Measurements from ENCODE around the gene SWAP70. TPM values are rescaled to one million over a fixed set of nuclear protein-coding genes. Genes with fewer than 3 reads are reported as not detected.
"Not testable (repeated sequence)": the region's sequence is repeated elsewhere in the genome, so short reads cannot be mapped to it uniquely, and the experiment has no call there.

The SWAP70 gene
- total and polyA plus RNA-seq, 4 donors: 15.8 to 69.0 (median 47.1) TPM

GRCh38 chr11:9740202-9740883 lies 76.5 kb downstream of the SWAP70 start:
- Histone ChIP-seq H3K4me1 (ENCODE audit: control insufficient read depth in 1 of 2, insufficient read depth in 2 of 2, low read length in 2 of 2) (no peaks in the 10 kb centered on the region), H3K27ac (ENCODE audit: low read depth in 1 of 2, low read length in 2 of 2) (peak overlapping the region in 1 of 2 donors; percentile 67), H3K9me3 (ENCODE audit: control insufficient read depth, low read length) (peaks cover 2% of the 10 kb centered on the region), H3K27me3 (ENCODE audit: control insufficient read depth in 1 of 2, insufficient read depth in 2 of 2, low read length in 1 of 2) (no peaks in the 10 kb centered on the region), H3K4me3 (ENCODE audit: low read length in 2 of 2) (no peak overlapping the region), H3K36me3 (ENCODE audit: control insufficient read depth in 1 of 2, insufficient read depth in 2 of 2, low read length in 1 of 2) (peaks cover 0 to 10% of the 10 kb centered on the region in 2 donors)
- DNase-seq (no peak), ATAC-seq (ENCODE audit: low FRiP score) (no peak)
- 58 to 65% methylated on average over 12 of the region's 12 CpGs for WGBS, 2 donors
- intact Hi-C loops (cut with DNase I): loop anchor here in 1 of 2 donors (10.0 kb wide), 1 partner anchor 206 kb away; no protein-coding TSS in a partner anchor

- Histone ChIP-seq H3K9me3 (ENCODE audit: control insufficient read depth, low read length) (peaks cover 2% of the 10 kb centered on the region), H3K4me3 (ENCODE audit: low read length in 2 of 2) (no peak overlapping the region), H3K27ac (ENCODE audit: low read depth in 1 of 2, low read length in 2 of 2) (no peak overlapping the region), H3K4me1 (ENCODE audit: control insufficient read depth in 1 of 2, insufficient read depth in 2 of 2, low read length in 2 of 2) (no peaks in the 10 kb centered on the region), H3K27me3 (ENCODE audit: control insufficient read depth in 1 of 2, insufficient read depth in 2 of 2, low read length in 1 of 2) (no peaks in the 10 kb centered on the region), H3K36me3 (ENCODE audit: control insufficient read depth in 1 of 2, insufficient read depth in 2 of 2, low read length in 1 of 2) (peaks cover 0 to 8% of the 10 kb centered on the region in 2 donors)
- ATAC-seq (ENCODE audit: low FRiP score): no peak
- intact Hi-C loops (cut with DNase I): loop anchor here in 1 of 2 donors (10.0 kb wide), 1 partner anchor 206 kb away; no protein-coding TSS in a partner anchor
- no peak for DNase-seq
- 68 to 78% methylated on average over 6 of the region's 6 CpGs for WGBS, 2 donors
Observed at GRCh38 chr11:9741260-9741659, 77.4 kb downstream of the SWAP70 start.

- not testable (repeated sequence) for H3K4me3 ChIP-seq (ENCODE audit: low read length in 2 of 2); ATAC-seq (ENCODE audit: low FRiP score); H3K27me3 ChIP-seq (ENCODE audit: control insufficient read depth in 1 of 2, insufficient read depth in 2 of 2, low read length in 1 of 2); H3K36me3 ChIP-seq (ENCODE audit: control insufficient read depth in 1 of 2, insufficient read depth in 2 of 2, low read length in 1 of 2); H3K4me1 ChIP-seq (ENCODE audit: control insufficient read depth in 1 of 2, insufficient read depth in 2 of 2, low read length in 2 of 2); DNase-seq; H3K9me3 ChIP-seq (ENCODE audit: control insufficient read depth, low read length); H3K27ac ChIP-seq (ENCODE audit: low read depth in 1 of 2, low read length in 2 of 2)
- intact Hi-C loops (cut with DNase I): loop anchor here in 1 of 2 donors (10.0 kb wide), 1 partner anchor 209 kb away; no protein-coding TSS in a partner anchor
- WGBS, 2 donors: 85 to 92% methylated on average over 3 of the region's 3 CpGs
Observed at GRCh38 chr11:9743512-9743911, 79.6 kb downstream of the SWAP70 start.

- WGBS, 2 donors: 78 to 80% methylated on average over 7 of the region's 7 CpGs
- Histone ChIP-seq H3K9me3 (ENCODE audit: control insufficient read depth, low read length) (no peaks in the 10 kb centered on the region), H3K36me3 (ENCODE audit: control insufficient read depth in 1 of 2, insufficient read depth in 2 of 2, low read length in 1 of 2) (peaks cover 2% of the 10 kb centered on the region in 2 donors), H3K27me3 (ENCODE audit: control insufficient read depth in 1 of 2, insufficient read depth in 2 of 2, low read length in 1 of 2) (no peaks in the 10 kb centered on the region), H3K27ac (ENCODE audit: low read depth in 1 of 2, low read length in 2 of 2) (no peak overlapping the region), H3K4me1 (ENCODE audit: control insufficient read depth in 1 of 2, insufficient read depth in 2 of 2, low read length in 2 of 2) (no peaks in the 10 kb centered on the region), H3K4me3 (ENCODE audit: low read length in 2 of 2) (no peak overlapping the region)
- DNase-seq: no peak
- intact Hi-C loops (cut with DNase I): loop anchor here in 1 of 2 donors (5.0 to 10.0 kb wide), 2 partner anchors 128 to 211 kb away; no protein-coding TSS in a partner anchor
- no peak for ATAC-seq (ENCODE audit: low FRiP score)
Observed at GRCh38 chr11:9745411-9746211, 81.7 kb downstream of the SWAP70 start.

GRCh38 chr11:9747229-9747628 lies 83.4 kb downstream of the SWAP70 start:
- Histone ChIP-seq H3K4me1 (ENCODE audit: control insufficient read depth in 1 of 2, insufficient read depth in 2 of 2, low read length in 2 of 2) (no peaks in the 10 kb centered on the region), H3K9me3 (ENCODE audit: control insufficient read depth, low read length) (no peaks in the 10 kb centered on the region), H3K27ac (ENCODE audit: low read depth in 1 of 2, low read length in 2 of 2) (no peak overlapping the region), H3K36me3 (ENCODE audit: control insufficient read depth in 1 of 2, insufficient read depth in 2 of 2, low read length in 1 of 2) (peaks cover 3 to 5% of the 10 kb centered on the region in 2 donors), H3K4me3 (ENCODE audit: low read length in 2 of 2) (no peak overlapping the region), H3K27me3 (ENCODE audit: control insufficient read depth in 1 of 2, insufficient read depth in 2 of 2, low read length in 1 of 2) (no peaks in the 10 kb centered on the region)
- ATAC-seq (ENCODE audit: low FRiP score) (no peak), DNase-seq (no peak)
- intact Hi-C loops (cut with DNase I): loop anchor here in 1 of 2 donors (5.0 to 10.0 kb wide), 2 partner anchors 130 to 212 kb away; no protein-coding TSS in a partner anchor
- 49 to 71% methylated on average over 1 of the region's 1 CpG for WGBS, 2 donors

- DNase-seq (no peak), ATAC-seq (ENCODE audit: low FRiP score) (peak; percentile 37)
- 61% methylated on average over 5 of the region's 5 CpGs for WGBS, 2 donors
- intact Hi-C loops (cut with DNase I): loop anchor here (1.0 to 10.0 kb wide), 3 partner anchors 131 to 213 kb away; no protein-coding TSS in a partner anchor
- Histone ChIP-seq H3K4me3 (ENCODE audit: low read length in 2 of 2) (no peak overlapping the region), H3K4me1 (ENCODE audit: control insufficient read depth in 1 of 2, insufficient read depth in 2 of 2, low read length in 2 of 2) (no peaks in the 10 kb centered on the region), H3K36me3 (ENCODE audit: control insufficient read depth in 1 of 2, insufficient read depth in 2 of 2, low read length in 1 of 2) (peaks cover 3 to 5% of the 10 kb centered on the region in 2 donors), H3K9me3 (ENCODE audit: control insufficient read depth, low read length) (no peaks in the 10 kb centered on the region), H3K27me3 (ENCODE audit: control insufficient read depth in 1 of 2, insufficient read depth in 2 of 2, low read length in 1 of 2) (no peaks in the 10 kb centered on the region), H3K27ac (ENCODE audit: low read depth in 1 of 2, low read length in 2 of 2) (no peak overlapping the region)
Observed at GRCh38 chr11:9747828-9748227, 84.0 kb downstream of the SWAP70 start.

GRCh38 chr11:9748361-9748970 lies 84.6 kb downstream of the SWAP70 start:
- H3K27me3 ChIP-seq (ENCODE audit: control insufficient read depth in 1 of 2, insufficient read depth in 2 of 2, low read length in 1 of 2): no peaks in the 10 kb centered on the region
- H3K36me3 ChIP-seq (ENCODE audit: control insufficient read depth in 1 of 2, insufficient read depth in 2 of 2, low read length in 1 of 2): peaks cover 3 to 5% of the 10 kb centered on the region in 2 donors
- H3K9me3 ChIP-seq (ENCODE audit: control insufficient read depth, low read length): no peaks in the 10 kb centered on the region
- DNase-seq (peak in 1 of 2 donors; percentile 72), ATAC-seq (ENCODE audit: low FRiP score) (peak; percentile 90)
- WGBS, 2 donors: 37 to 41% methylated on average over 7 of the region's 7 CpGs
- no peak overlapping the region for H3K4me3 ChIP-seq (ENCODE audit: low read length in 2 of 2)
- intact Hi-C loops (cut with DNase I): loop anchor here (1.0 to 10.0 kb wide), 3 partner anchors 131 to 214 kb away; no protein-coding TSS in a partner anchor
- no peaks in the 10 kb centered on the region for H3K4me1 ChIP-seq (ENCODE audit: control insufficient read depth in 1 of 2, insufficient read depth in 2 of 2, low read length in 2 of 2)
- no peak overlapping the region for H3K27ac ChIP-seq (ENCODE audit: low read depth in 1 of 2, low read length in 2 of 2)

- Histone ChIP-seq H3K4me3 (ENCODE audit: low read length in 2 of 2) (no peak overlapping the region), H3K36me3 (ENCODE audit: control insufficient read depth in 1 of 2, insufficient read depth in 2 of 2, low read length in 1 of 2) (peaks cover 3 to 5% of the 10 kb centered on the region in 2 donors), H3K4me1 (ENCODE audit: control insufficient read depth in 1 of 2, insufficient read depth in 2 of 2, low read length in 2 of 2) (no peaks in the 10 kb centered on the region), H3K27ac (ENCODE audit: low read depth in 1 of 2, low read length in 2 of 2) (no peak overlapping the region), H3K9me3 (ENCODE audit: control insufficient read depth, low read length) (no peaks in the 10 kb centered on the region), H3K27me3 (ENCODE audit: control insufficient read depth in 1 of 2, insufficient read depth in 2 of 2, low read length in 1 of 2) (no peaks in the 10 kb centered on the region)
- ATAC-seq (ENCODE audit: low FRiP score) (no peak), DNase-seq (no peak)
- intact Hi-C loops (cut with DNase I): no loop called here
- WGBS, 2 donors: 54 to 69% methylated on average over 4 of the region's 4 CpGs
Observed at GRCh38 chr11:9750551-9750950, 86.7 kb downstream of the SWAP70 start.
